H54 (cell line): ENCODE results near the gene GPR158.

Experiments
- DNase-seq: peaks from one replicate; pipeline ENCODE4 v3.0.0; 2011; ENCODE audit warnings: low spot score, mixed read lengths; ENCODE audit not compliant: insufficient read length
- FAIRE-seq: peaks from 3 replicates; lab custom pipeline; 2011; peaks lifted over from hg19 to GRCh38; lab: Jason Lieb, UNC
- POLR2A ChIP-seq: IDR thresholded peaks from 2 replicates; pipeline ENCODE4 v1.6.1; 2011; ENCODE audit warnings: low read depth, mild to moderate bottlenecking, low read length

The GPR158 gene

GRCh38 chr10:25176421-25176968 is 1.7 kb downstream of the GPR158 start:
- TF ChIP-seq POLR2A = no peak
- FAIRE-seq = no peak
- no peak for DNase-seq

GRCh38 chr10:25177093-25177753 is 2.4 kb downstream of the GPR158 start:
- no peak for DNase-seq
- no peak for TF ChIP-seq POLR2A
- no peak for FAIRE-seq

DNA sequence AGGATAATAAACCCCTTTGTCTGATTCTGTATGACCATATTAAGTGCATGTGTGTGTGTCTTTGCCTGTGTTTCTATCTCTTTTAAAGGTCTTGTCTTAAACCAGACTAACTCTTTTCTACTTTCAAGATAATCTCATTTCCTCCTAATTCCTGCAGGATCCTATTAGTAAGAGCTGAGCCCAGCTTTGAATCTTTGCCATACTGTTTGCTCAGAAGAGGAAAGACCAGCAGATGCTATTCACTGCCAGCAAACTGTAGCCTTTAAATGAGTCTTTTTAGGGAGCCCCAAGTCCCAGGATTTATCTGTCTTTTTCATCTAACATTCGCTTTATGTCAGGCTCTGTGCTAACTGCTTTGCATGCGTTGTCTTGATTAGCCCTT is 2.9 kb downstream of the GPR158 start:
- FAIRE-seq (no peak), DNase-seq (no peak)
- TF ChIP-seq POLR2A = no peak

DNA sequence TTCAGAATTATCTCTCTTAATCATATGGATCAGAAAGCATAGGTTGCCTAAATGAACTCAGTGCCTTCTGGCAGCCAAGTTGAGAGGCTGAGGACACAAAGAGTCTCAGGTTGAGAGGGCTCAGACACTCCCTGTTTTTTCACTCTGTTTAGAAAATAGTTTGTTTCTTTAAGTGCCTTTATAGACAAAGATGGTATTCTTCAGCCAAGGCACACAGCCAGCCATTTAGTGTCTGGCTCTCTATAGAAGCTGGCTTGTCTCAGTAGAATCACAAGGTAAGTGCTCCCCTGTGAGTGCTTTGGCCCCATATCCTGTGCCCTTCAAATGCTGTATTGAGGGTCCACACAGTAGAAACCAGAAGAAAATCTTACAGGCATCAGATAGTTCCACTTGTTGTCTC is 3.6 kb downstream of the GPR158 start:
- DNase-seq (no peak), FAIRE-seq (no peak)
- no peak for TF ChIP-seq POLR2A

DNA sequence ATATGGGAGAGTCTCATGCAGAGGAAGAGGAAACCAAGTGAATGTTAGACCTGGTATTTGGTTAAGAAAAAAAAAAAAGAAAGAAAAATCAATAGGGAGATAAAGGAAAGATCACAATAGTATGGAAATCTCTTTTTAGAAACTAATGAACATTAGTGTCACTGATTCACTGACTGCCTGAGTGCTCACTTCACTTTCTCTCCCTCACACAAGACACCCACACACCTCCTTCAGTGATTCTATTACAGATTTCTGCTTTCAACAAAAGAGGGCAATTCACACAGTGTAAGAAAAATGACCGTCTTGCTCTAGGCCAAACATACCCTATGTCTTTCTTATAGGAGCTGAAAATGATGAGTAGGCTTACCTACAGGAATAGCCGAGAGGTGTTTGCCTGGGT is 6.0 kb downstream of the GPR158 start:
- TF ChIP-seq POLR2A = no peak
- DNase-seq (no peak), FAIRE-seq (no peak)

DNA sequence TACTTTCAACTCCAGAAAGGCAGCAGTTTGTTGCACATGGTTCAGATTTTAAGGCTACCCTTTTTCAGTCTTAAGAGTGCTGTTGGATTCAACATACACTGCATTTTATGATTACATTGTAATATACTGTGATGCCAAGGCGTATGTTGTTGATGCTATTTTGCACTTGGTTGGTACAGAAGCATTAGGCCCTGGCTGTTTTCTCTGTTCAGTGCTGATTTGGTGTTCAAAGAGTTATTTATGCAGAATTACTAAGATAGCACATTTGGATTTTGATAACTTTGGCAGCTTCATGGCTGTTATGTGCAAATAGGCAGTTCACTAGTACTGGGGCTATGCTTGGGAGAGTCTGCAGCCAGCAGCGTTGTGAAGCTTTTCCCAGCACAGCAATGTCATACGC is 7.8 kb downstream of the GPR158 start:
- no peak for TF ChIP-seq POLR2A

DNA sequence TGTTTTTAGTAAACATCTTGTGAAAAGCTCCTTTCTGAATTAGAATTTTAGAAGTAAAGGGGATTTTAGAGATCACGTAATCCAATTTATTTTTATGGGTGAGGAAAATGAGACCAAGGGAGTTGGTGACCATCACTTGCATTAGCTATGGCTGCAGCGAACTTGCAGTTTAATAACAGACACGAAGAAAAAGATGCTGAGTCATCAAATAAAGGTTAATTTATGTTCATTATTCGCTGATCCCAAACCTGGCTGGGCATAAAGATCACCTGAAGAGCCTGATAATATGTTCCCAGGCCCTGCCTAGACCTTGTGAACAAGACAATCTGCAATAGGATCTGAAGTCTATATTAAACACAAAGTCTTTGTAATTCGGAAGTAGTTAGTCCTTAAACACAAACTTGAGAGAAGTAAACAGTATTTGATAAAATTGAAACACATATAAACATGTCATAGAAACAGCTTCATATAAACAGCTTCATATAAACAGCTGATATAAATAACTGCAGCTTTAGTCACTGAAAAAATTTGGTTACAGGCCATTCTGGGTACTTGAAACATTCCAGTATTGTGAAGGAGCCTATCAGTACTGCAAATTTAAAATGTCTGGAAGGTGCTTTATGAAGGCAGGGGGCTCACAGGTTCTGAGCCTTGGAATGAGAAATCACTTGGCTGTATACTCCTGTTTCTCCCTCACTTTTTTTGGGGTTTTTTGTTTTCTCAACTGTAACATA is 16.5 kb downstream of the GPR158 start:
- no peak for TF ChIP-seq POLR2A
- FAIRE-seq (no peak), DNase-seq (no peak)

More for the DNA sequence above, 7.8 kb downstream of the GPR158 start:
- DNase-seq = no peak
- no peak for FAIRE-seq

DNA sequence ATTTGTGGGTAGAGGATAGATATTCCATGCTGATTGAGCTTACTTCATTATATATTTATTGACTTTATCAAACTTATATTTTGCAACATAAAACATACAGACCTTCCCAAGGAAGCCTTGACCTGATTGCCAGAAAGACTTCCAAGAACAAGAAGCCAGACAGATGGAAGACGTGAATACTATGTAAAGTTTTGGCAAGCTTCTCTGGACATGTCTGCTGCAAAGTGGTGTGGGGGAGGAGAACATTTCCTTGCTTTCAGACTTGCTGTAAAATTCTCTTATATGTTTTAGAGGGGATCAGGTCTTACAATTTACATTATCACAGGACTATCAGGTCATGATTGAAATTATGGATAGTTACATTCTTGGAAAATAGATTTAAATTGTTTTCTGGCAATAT is 23.4 kb downstream of the GPR158 start:
- DNase-seq = no peak
- no peak for TF ChIP-seq POLR2A
- FAIRE-seq = no peak

GRCh38 chr10:25206693-25207414 is 32.1 kb downstream of the GPR158 start:
- no peak for TF ChIP-seq POLR2A
- FAIRE-seq = no peak
- no peak for DNase-seq

- TF ChIP-seq POLR2A = no peak
- DNase-seq (no peak), FAIRE-seq (no peak)
Measured at GRCh38 chr10:25209618-25210017, 34.8 kb downstream of the GPR158 start.

DNA sequence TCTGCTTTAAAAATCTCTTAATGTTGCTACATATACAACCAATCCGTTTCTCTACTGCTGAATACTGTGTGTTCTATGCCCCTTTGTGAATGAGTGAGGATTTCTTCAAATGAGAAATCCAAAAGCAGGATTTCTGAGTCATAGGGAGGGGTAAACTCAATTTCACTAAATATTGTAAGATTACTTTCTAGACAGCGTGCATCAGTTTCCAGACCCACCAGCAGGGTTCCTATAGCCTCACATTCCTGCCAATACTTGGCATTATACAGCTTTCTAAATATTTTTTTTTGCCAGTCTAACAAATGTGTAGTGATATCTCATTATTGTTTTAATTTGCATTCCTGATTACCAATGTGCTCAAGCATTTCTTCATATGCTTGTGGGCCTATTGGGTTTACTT is 35.5 kb downstream of the GPR158 start:
- TF ChIP-seq POLR2A = no peak
- DNase-seq (no peak), FAIRE-seq (no peak)

GRCh38 chr10:25220156-25220555 is 45.4 kb downstream of the GPR158 start:
- DNase-seq (no peak), FAIRE-seq (no peak)
- TF ChIP-seq POLR2A = no peak

DNA sequence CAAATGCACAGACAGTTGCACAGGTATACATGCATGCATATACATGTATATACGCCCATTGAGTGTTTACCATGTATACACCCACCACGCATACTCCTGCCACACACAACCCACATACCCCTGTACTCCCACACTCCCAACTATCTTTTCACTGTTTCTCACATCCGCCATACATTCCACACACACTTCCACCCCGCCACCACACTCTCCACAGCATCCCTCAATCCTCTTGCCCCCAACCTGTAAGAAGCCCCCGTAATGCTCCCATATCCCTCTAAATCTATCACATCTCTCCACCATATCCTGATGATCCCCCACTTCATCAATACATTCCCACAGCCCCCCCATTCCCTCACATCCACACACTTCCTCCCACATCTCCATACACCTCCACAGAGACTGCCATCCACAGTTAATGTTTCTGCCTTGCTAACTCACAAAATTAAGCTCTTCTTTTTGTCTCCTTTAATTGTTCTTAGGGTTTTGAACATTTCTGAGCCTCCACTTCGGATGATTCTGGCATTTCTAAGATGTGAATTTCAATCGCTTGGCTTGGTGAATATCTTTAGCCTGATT is 47.4 kb downstream of the GPR158 start:
- FAIRE-seq = no peak
- TF ChIP-seq POLR2A = no peak
- no peak for DNase-seq

- FAIRE-seq (peak; percentile 81), DNase-seq (peak; percentile 1)
- no peak for TF ChIP-seq POLR2A
Measured at GRCh38 chr10:25226775-25227682, 52.2 kb downstream of the GPR158 start.
